HG02642 (cell line): Measurements from ENCODE around the gene TACC3.
A peak's percentile ranks its signal among the peaks of the same experiment; 100 is the strongest.

Experiments
- ATAC-seq: cut with Tn5 transposase; IDR thresholded peaks from one replicate; pipeline ENCODE4 v1.9.1; 2021; ENCODE audit warnings: mild to moderate bottlenecking; ENCODE audit not compliant: unreplicated experiment, poor library complexity

Gene TACC3

DNA sequence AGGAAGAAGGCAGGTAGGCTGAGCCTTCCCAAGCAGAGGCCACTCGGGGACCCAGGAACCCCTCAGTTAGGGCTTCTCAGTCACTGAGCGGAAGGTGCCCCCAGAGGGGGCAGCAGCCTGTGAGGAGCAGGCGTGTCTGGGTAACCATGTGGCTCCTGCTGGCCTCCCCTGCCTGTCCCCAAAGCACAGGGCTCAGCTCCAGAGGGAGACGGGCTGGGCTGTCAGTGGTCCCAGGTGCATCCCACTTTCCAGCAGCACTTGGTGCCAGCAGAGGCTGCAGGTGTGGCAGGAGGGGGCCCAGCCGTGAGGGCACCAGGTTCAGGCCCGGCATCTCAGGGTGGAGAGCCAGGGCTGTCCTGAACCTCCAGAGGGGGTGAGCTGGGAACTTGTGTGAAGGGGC, 22.7 kb downstream of the TACC3 start:
- no peak for ATAC-seq

DNA sequence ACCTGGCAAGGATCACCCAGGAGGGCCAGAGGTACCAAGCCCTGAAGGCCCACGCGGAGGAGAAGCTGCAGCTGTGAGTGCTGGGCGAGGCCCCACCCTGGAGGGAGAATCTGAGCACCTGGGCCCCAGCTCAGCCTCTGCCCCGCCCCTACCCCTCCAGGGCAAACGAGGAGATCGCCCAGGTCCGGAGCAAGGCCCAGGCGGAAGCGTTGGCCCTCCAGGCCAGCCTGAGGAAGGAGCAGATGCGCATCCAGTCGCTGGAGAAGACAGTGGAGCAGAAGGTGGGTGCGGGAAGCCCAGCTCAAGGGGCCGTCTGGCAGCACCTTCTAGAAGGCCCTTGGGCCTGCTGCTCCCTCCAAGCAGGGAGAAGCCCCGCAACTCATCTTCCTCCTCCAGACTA, 23.2 kb downstream of the TACC3 start:
- ATAC-seq, result no peak

GRCh38 chr4:1745165-1745564, 23.8 kb downstream of the TACC3 start:
- ATAC-seq, result no peak

DNA sequence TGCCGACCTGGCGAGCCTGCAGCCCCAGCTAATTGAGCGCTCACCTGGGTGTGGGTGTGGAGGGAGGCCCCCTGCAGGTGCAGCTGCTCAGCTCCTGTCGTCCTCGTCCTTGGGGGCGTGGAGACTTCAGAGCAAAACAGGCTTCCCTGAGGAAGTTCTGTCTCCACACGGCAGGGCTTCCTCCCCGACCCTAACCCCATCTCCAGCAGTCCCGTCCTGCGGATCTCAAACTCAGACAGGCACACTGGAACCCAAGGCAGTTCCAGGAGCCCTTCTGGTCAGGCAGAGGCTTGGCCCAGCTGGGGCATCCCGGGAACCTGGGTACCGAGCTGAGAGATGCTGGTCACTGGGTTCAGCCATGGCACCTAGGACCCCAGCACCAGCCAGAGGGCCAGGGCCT, 24.4 kb downstream of the TACC3 start:
- no peak for ATAC-seq

GRCh38 chr4:1746265-1746691, 25.0 kb downstream of the TACC3 start:
- peak; percentile 59 for ATAC-seq

GRCh38 chr4:1746919-1747602, 25.7 kb downstream of the TACC3 start:
- ATAC-seq, result no peak

DNA sequence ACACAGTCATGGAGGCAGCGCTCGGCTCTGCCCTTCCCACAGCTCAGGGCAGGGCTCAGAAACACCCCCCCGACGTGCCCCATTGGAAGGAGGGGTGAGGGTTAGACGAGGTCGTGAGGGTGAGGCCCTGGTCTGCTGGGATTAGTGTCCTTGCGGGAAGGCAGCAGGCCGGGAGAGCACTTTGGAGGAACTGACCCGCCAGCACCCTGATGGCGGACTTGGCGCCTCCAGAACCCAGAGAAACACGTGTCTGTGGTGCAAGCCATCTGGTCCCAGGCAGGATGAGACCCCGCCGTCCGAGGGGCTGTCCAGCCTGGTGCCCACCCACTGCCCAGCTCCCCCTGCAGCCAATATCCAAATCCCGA, 26.3 kb downstream of the TACC3 start:
- no peak for ATAC-seq

DNA sequence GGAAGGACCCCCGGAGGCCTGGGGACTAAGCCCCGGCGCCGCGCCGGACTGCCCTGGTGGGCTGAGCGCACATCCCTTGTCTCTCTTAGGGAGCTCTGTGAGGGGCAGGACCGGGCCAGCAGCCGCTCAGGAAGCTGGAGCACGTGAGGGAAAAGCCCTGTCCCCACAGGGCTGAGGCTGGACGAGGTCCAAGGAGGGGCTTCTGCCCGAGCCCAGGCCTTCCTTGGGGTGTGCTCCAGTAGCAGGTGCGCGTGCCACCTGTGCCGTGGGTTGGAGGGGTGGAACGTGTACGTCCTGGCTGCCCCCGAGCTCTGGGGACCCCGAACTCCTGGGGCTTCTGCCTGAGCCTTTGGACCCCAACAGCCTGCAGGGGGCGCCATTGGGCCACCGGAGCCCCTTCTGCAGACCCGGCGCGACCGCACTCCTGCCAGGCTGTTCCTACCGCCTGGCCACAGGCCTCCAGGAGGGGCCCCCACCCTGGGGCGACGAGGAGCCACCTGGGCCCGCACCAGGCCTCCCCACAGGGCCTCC, 27.2 kb downstream of the TACC3 start:
- ATAC-seq, result no peak

- no peak for ATAC-seq
Observed at GRCh38 chr4:1749370-1749769, 28.0 kb downstream of the TACC3 start.

DNA sequence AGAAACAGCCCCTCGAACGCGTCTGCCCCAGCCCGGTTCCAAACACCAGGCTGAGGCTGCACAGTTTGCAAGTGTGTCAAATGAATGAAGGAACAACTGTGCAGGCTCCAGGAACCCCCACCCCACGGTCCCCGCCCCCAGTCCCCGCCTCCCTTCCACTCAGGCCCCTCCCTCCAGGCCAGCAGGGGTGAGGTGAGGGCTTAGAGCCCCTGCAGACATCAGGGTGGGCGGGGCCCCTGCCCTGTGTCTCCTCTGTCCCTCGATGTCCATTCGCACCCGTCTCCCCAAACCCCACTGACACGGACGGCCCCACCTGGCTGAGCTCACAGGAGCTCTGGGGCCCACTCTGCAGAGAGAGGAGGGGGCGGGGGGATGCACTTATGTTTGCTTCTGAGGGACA, 28.5 kb downstream of the TACC3 start:
- no peak for ATAC-seq

DNA sequence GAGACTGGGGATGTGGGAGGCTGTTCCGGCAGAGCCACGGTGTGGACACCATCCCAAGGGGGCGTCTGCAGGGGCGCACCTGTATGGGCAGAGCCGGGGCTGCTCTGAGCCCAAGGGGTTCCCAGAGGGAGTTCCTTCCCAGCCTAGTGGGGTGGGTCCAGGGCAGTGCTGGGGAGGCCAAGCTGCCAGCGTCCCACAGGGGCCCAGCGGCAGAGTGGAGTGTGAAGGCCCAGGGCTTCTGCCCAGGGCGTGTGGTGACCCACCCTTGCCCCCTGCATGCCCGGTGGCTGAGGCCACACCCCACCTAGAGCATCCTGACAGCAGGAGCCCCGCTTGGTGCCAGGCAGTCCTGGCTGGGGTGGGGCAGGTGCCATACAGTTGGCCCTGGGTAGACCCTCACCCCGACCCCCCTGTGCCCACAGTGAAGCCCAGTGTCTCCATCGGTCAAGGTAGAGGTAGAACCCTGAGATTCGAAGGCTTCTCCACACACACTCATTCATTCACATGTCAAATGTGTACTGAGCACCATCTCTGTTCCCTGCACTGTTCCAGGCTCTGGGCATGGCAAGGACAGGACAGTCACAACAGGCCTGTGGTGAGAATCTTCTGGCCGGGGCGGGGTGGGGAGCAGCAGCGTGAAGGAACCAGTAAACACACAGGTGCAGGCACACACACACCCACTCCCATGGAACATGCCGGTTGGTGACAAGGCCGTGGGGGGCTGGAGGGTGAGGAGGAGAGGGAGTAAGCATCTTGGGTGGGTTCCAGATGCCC, 29.2 kb downstream of the TACC3 start:
- no peak for ATAC-seq

DNA sequence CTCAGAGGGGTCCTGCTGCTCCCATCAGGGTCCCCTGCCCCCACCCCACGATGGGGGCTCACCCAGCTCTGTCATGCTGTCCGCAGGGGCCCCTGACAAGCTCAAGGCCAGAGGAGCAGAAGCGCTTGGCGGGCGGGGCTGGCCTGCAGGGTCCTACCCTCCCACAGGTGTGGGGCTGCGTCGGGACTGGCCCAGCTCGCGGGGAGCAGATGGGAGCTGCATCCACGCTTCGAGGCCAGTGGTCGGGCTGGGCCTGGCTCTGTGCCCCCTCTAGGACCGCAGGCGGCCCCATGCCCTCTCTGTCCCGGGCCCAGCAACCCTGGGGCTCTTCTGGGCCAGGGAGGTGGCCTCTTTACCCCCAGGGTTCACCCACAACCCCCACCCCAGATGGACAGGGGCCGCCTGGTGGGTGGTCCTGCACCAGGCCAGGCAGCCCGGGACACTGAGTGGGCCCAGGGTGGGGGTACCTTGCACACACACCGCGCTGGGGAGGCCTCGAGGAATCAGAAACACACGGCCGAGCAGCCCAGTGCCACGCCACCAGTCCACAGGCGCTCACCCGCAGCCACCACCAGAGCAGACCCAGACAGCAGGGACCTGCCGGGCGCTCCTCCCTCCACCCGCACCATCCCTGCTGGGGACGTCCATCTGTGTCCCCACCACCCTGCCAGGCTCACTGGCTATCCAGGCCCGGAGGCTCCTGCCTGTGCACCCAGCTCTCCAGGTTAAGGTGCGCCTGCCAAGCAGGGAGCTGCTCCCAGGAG, 30.0 kb downstream of the TACC3 start:
- ATAC-seq, result no peak

GRCh38 chr4:1751919-1752283, 30.6 kb downstream of the TACC3 start:
- no peak for ATAC-seq

GRCh38 chr4:1752284-1753041, 31.1 kb downstream of the TACC3 start:
- ATAC-seq, result no peak

DNA sequence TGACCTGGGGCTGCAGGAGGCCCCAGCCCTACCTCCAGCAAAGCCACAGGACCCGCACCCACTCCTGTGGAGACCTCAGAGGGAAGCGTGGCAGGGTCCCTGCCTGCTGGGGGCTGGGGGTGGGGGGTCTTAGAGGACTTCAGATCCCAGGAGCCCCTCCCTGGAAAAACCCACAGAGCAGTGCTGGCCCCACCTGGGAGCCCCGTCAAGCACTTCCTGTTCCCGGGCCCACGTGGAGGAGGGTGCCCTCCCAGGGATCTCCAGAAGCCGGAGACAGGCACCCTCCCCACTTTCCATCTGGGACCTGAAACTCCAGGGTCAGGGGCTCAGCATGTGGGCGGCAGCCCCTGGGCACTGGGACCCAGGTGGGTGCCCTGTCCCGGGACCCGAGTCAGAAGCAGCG, 32.0 kb downstream of the TACC3 start:
- ATAC-seq, result no peak

- ATAC-seq, result no peak
Observed at GRCh38 chr4:1753697-1754311, 32.5 kb downstream of the TACC3 start.

GRCh38 chr4:1754336-1754735, 33.0 kb downstream of the TACC3 start:
- no peak for ATAC-seq

- ATAC-seq, result no peak
Observed at GRCh38 chr4:1755297-1755696, 34.0 kb downstream of the TACC3 start.

DNA sequence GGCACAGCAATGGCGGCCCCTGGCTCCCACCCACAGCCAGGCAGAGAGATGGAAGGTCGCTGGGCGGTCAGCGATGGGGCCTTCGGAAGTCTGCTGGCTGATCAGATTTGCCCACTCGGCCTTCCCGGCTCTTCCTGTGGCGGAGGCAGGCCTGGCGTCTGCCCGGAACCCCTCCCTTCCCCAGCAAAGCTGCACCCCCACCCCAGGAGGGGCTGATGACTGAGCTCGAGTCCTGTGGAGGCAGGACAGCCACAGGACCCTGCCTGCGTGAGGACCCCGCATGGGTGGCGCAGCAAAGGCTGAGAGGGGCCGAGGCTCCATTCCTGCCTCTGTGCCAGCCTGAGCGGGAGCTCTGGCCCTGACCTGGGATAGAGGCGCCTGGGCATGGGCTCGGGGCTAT, 34.8 kb downstream of the TACC3 start:
- no peak for ATAC-seq
